ENCODE measurements around the gene APOL4.
"Not testable (repeated sequence)": the region's sequence is repeated elsewhere in the genome, so short reads cannot be mapped to it uniquely, and the experiment has no call there.

Gene APOL4

GRCh38 chr22:36194385-36194784 lies 7.2 kb downstream of the APOL4 start:
- in situ Hi-C loops (cut with MboI; ENCODE audit: low sequenced_read_pairs, unreplicated experiment) = no loop called here
- TF ChIP-seq CTCF (IDR thresholded peaks at IDR 0.05; ENCODE audit: borderline replicate concordance, control extremely low read depth, extremely low read depth, insufficient read depth, missing control alignments) = no peak
- no peak for DNase-seq (ENCODE audit: low spot score)

GRCh38 chr22:36193577-36193976 lies 8.0 kb downstream of the APOL4 start:
- DNase-seq (ENCODE audit: low spot score) = no peak
- in situ Hi-C loops (cut with MboI; ENCODE audit: low sequenced_read_pairs, unreplicated experiment) = no loop called here
- TF ChIP-seq CTCF (IDR thresholded peaks at IDR 0.05; ENCODE audit: borderline replicate concordance, control extremely low read depth, extremely low read depth, insufficient read depth, missing control alignments) = no peak

- in situ Hi-C loops (cut with MboI; ENCODE audit: low sequenced_read_pairs, unreplicated experiment) = no loop called here
- no peak for TF ChIP-seq CTCF (IDR thresholded peaks at IDR 0.05; ENCODE audit: borderline replicate concordance, control extremely low read depth, extremely low read depth, insufficient read depth, missing control alignments)
- no peak for DNase-seq (ENCODE audit: low spot score)
Observed at GRCh38 chr22:36193171-36193570, 8.4 kb downstream of the APOL4 start.

GRCh38 chr22:36192542-36192941 lies 9.1 kb downstream of the APOL4 start:
- DNase-seq (ENCODE audit: low spot score) = no peak
- TF ChIP-seq CTCF (IDR thresholded peaks at IDR 0.05; ENCODE audit: borderline replicate concordance, control extremely low read depth, extremely low read depth, insufficient read depth, missing control alignments) = no peak
- in situ Hi-C loops (cut with MboI; ENCODE audit: low sequenced_read_pairs, unreplicated experiment) = no loop called here

- in situ Hi-C loops (cut with MboI; ENCODE audit: low sequenced_read_pairs, unreplicated experiment) = no loop called here
- no peak for TF ChIP-seq CTCF (IDR thresholded peaks at IDR 0.05; ENCODE audit: borderline replicate concordance, control extremely low read depth, extremely low read depth, insufficient read depth, missing control alignments)
- no peak for DNase-seq (ENCODE audit: low spot score)
Observed at GRCh38 chr22:36191106-36191836, 10.3 kb downstream of the APOL4 start.

- DNase-seq (ENCODE audit: low spot score); in situ Hi-C loops (cut with MboI; ENCODE audit: low sequenced_read_pairs, unreplicated experiment): not testable (repeated sequence)
Observed at GRCh38 chr22:36187862-36188261, 13.7 kb downstream of the APOL4 start.

GRCh38 chr22:36185828-36186624 lies 15.6 kb downstream of the APOL4 start:
- TF ChIP-seq CTCF (IDR thresholded peaks at IDR 0.05; ENCODE audit: borderline replicate concordance, control extremely low read depth, extremely low read depth, insufficient read depth, missing control alignments) = no peak
- DNase-seq (ENCODE audit: low spot score) = no peak
- in situ Hi-C loops (cut with MboI; ENCODE audit: low sequenced_read_pairs, unreplicated experiment) = no loop called here

Measured in GM13976 (cell line).